A673 (cell line): Measurements from ENCODE around the gene SI. TPM values are rescaled to one million over a fixed set of nuclear protein-coding genes. Genes with fewer than 3 reads are reported as not detected.

Experiments
- BruUV-seq: library from RNA; stranded (reverse); fragments of 400-500 nt; replicated peaks from 2 replicates; lab custom pipeline; 2021; lab: Mats Ljungman, UMichigan
- CTCF ChIA-PET: fragments of 300-600 bp; sonication (Branson Sonifier 250); formaldehyde crosslinking; loops from one replicate; lab custom pipeline; 2022; ENCODE audit warnings: antibody characterized with exemption; lab: Charles Lee
- POLR2A ChIA-PET: fragments of 300-600 bp; sonication (Branson Sonifier 250); formaldehyde crosslinking; loops from one replicate; lab custom pipeline; 2022; ENCODE audit warnings: antibody characterized with exemption; ENCODE audit not compliant: low non-redundant PET; lab: Charles Lee
- DNase-seq: peaks from one replicate; pipeline ENCODE4 v3.0.0-alpha.2; 2015; ENCODE audit warnings: low spot score
- H3K27ac ChIP-seq: fragments of 200-600 bp; sonication (generic); 2 replicates; pipeline ENCODE4 v1.5.1; 2016; ENCODE audit warnings: mixed run types, low read depth, mild to moderate bottlenecking, mixed read lengths, antibody characterized with exemption, low read length; ENCODE audit not compliant: poor library complexity, severe bottlenecking
- H3K27me3 ChIP-seq: fragments of 200-600 bp; sonication (generic); replicated peaks from 2 replicates; pipeline ENCODE4 v1.6.1; 2017; ENCODE audit warnings: mixed run types, low read depth, mild to moderate bottlenecking, mixed read lengths, antibody characterized with exemption, low read length; ENCODE audit not compliant: insufficient read depth, poor library complexity
- H3K36me3 ChIP-seq: fragments of 200-600 bp; sonication (generic); 2 replicates; pipeline ENCODE4 v1.6.1; 2016; ENCODE audit warnings: mixed run types, mild to moderate bottlenecking, mixed read lengths, antibody characterized with exemption, low read length; ENCODE audit not compliant: insufficient read depth, poor library complexity, severe bottlenecking
- H3K4me1 ChIP-seq: fragments of 200-600 bp; sonication (generic); 2 replicates; pipeline ENCODE4 v1.6.1; 2017; ENCODE audit warnings: mixed run types, mild to moderate bottlenecking, mixed read lengths, antibody characterized with exemption, low read length; ENCODE audit not compliant: insufficient read depth, poor library complexity, severe bottlenecking
- H3K4me3 ChIP-seq: fragments of 200-600 bp; sonication (generic); 2 replicates; pipeline ENCODE4 v1.5.1; 2016; ENCODE audit warnings: low read depth, mixed run types, mild to moderate bottlenecking, mixed read lengths, low read length; ENCODE audit not compliant: poor library complexity, severe bottlenecking
- H3K9me3 ChIP-seq: fragments of 200-600 bp; sonication (generic); 2 replicates; pipeline ENCODE4 v1.6.1; 2016; ENCODE audit warnings: mixed run types, low read depth, mild to moderate bottlenecking, mixed read lengths, antibody characterized with exemption, low read length; ENCODE audit not compliant: poor library complexity, severe bottlenecking
- CTCF ChIP-seq: fragments of 300-800, 200-600 bp; sonication (generic); conservative IDR thresholded peaks from 2 replicates; pipeline ENCODE4 v1.5.1; 2017; ENCODE audit warnings: low read depth, mild to moderate bottlenecking, antibody characterized with exemption, low read length, moderate library complexity, mixed read lengths
- EZH2 ChIP-seq: fragments of 200-600 bp; sonication (generic); IDR thresholded peaks from 2 replicates; pipeline ENCODE4 v1.6.1; 2017; ENCODE audit warnings: borderline replicate concordance, low read depth, mild to moderate bottlenecking, mixed read lengths, antibody characterized with exemption, low read length; ENCODE audit not compliant: poor library complexity, severe bottlenecking
- intact Hi-C: fragments of 100-400 bp; cut with micrococcal nuclease; formaldehyde crosslinking; loops from one replicate; pipeline ENCODE4 v1.10.0; 2022; ENCODE audit not compliant: unreplicated experiment
- total RNA-seq: library from RNA; stranded (reverse); gene quantifications from 2 replicates; pipeline ENCODE4 v1.2.3, GENCODE V29; 2021

SI gene
- total RNA-seq, 1 experiment from 2014 or later = not detected

- Histone ChIP-seq H3K27ac (no peak overlapping the region), H3K9me3 (no peaks in the 10 kb centered on the region), H3K4me1 (no peaks in the 10 kb centered on the region), H3K36me3 (no peaks in the 10 kb centered on the region), H3K4me3 (no peak overlapping the region), H3K27me3 (no peaks in the 10 kb centered on the region)
- ChIA-PET CTCF (no interaction called here), POLR2A (no interaction called here)
- DNase-seq = peak; percentile 17
- TF ChIP-seq EZH2 = no peak
- TF ChIP-seq CTCF = no peak
- BruUV-seq = no TSS peak
- intact Hi-C loops = no loop called here
Observed at GRCh38 chr3:164929642-164930041, 148.7 kb downstream of the SI start.

Other genes with a start within 250 kb of the SI start
- 5.2 and 5.4 TPM in 2 replicates for gene SLITRK3, start 117.9 kb upstream of the SI start, total RNA-seq